Measurements from ENCODE around the gene TIMM10.

DNA sequence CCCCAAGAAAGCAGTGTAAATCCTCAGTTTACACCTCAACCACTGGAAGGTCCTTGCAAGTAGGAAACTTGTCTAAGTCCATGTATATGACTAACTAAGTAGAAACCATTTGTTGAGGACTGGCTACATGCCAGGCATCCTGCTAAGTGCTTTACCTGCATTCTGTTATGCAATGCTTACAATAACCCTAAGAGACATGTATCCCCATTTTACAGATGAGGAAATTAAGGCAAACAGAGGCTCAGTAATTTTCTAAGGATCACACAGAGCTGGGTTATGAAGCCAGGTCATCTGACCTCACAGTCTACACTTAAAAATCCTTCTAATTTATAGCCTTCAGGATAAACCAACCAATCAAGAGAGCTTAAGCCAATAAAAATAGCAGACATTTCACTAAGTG, 1.5 kb downstream of the TIMM10 start:
- TF ChIP-seq, protein P1, sequence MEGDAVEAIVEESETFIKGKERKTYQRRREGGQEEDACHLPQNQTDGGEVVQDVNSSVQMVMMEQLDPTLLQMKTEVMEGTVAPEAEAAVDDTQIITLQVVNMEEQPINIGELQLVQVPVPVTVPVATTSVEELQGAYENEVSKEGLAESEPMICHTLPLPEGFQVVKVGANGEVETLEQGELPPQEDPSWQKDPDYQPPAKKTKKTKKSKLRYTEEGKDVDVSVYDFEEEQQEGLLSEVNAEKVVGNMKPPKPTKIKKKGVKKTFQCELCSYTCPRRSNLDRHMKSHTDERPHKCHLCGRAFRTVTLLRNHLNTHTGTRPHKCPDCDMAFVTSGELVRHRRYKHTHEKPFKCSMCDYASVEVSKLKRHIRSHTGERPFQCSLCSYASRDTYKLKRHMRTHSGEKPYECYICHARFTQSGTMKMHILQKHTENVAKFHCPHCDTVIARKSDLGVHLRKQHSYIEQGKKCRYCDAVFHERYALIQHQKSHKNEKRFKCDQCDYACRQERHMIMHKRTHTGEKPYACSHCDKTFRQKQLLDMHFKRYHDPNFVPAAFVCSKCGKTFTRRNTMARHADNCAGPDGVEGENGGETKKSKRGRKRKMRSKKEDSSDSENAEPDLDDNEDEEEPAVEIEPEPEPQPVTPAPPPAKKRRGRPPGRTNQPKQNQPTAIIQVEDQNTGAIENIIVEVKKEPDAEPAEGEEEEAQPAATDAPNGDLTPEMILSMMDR (IDR thresholded peaks at IDR 0.05) = no peak
- no peak for TF ChIP-seq POLR2A (IDR thresholded peaks at IDR 0.05)

Data from transverse colon (tissue), 3 donors.